SK-N-SH (cell line): ENCODE measurements around the gene ZNF585A. TPM values are rescaled to one million over a fixed set of nuclear protein-coding genes. Genes with fewer than 3 reads are reported as not detected.
"Not testable (repeated sequence)": the region's sequence is repeated elsewhere in the genome, so short reads cannot be mapped to it uniquely, and the experiment has no call there.

Experiments used
- CTCF ChIA-PET: fragments of 300-600, 350-600 bp; formaldehyde crosslinking; extraction: SDS; loops from one replicate; lab custom pipeline; 2021; lab: Yijun Ruan, JAX
- POLR2A ChIA-PET: fragments of 350-600 bp; sonication (Branson Sonifier 250); formaldehyde crosslinking; extraction: SDS; loops from one replicate; lab custom pipeline; 2020; ENCODE audit warnings: antibody characterized with exemption, inconsistent platforms; lab: Yijun Ruan, JAX
- DNase-seq: peaks from one replicate; pipeline ENCODE4 v3.0.0; 2012
- H2AFZ ChIP-seq: fragments of 200-600 bp; sonication (generic); 2 replicates; pipeline ENCODE4 v1.8.1; 2016; ENCODE audit warnings: antibody characterized with exemption, mild to moderate bottlenecking, low read depth
- H3F3A ChIP-seq: fragments of 200-600 bp; sonication (generic); replicated peaks from 2 replicates; pipeline ENCODE3; 2016; ENCODE audit warnings: antibody characterized with exemption, mild to moderate bottlenecking; ENCODE audit not compliant: insufficient read depth
- H3K27ac ChIP-seq, 2 experiments: fragments of 200-500 bp in 1 of 2; fragments of 200-600 bp in 1 of 2; sonication (Bioruptor generic) in 1 of 2; sonication (generic), shearing (Covaris generic) in 1 of 2; 2 replicates each; pipeline versions ENCODE4 v1.5.1 to v1.6.1; 2014 to 2016; ENCODE audit warnings: low read depth in 2 of 2, inconsistent platforms in 1 of 2, low read length in 1 of 2, mild to moderate bottlenecking in 1 of 2, mixed read lengths in 1 of 2
- H3K27me3 ChIP-seq: fragments of 200-600 bp; sonication (generic), shearing (Covaris generic); 2 replicates; pipeline ENCODE4 v1.6.1; 2016; ENCODE audit warnings: mixed run types; ENCODE audit not compliant: insufficient read depth
- H3K36me3 ChIP-seq, 2 experiments: fragments of 200-500 bp in 1 of 2; fragments of 200-600 bp in 1 of 2; sonication (Bioruptor generic) in 1 of 2; sonication (generic) in 1 of 2; replicated peaks in 1 of 2; 2 replicates each; pipeline versions ENCODE3 to v1.5.1; 2014 to 2016; ENCODE audit warnings: low read length in 1 of 2, mild to moderate bottlenecking in 1 of 2; ENCODE audit not compliant: insufficient read depth in 2 of 2, control insufficient read depth in 1 of 2
- H3K4me1 ChIP-seq, 2 experiments: fragments of 200-500 bp in 1 of 2; fragments of 200-600 bp in 1 of 2; sonication (Bioruptor generic) in 1 of 2; sonication (generic), shearing (Covaris generic) in 1 of 2; 2 replicates each; pipeline versions ENCODE4 v1.5.1 to v1.6.1; 2014 to 2016; ENCODE audit warnings: low read depth in 1 of 2, low read length in 1 of 2, mixed run types in 1 of 2; ENCODE audit not compliant: insufficient read depth in 2 of 2, control insufficient read depth in 1 of 2
- H3K4me2 ChIP-seq: fragments of 200-600 bp; sonication (generic), shearing (Covaris generic); 2 replicates; pipeline ENCODE4 v1.6.1; 2017; ENCODE audit warnings: mixed run types
- H3K4me3 ChIP-seq, 2 experiments: fragments of 200-500 bp in 1 of 2; fragments of 200-600 bp in 1 of 2; sonication (Bioruptor generic) in 1 of 2; sonication (generic), shearing (Covaris generic) in 1 of 2; 2 replicates each; pipeline versions ENCODE4 v1.5.1 to v1.8.1; 2014 to 2016; ENCODE audit warnings: low read depth in 2 of 2, inconsistent platforms in 1 of 2, low read length in 1 of 2, mild to moderate bottlenecking in 1 of 2, mixed read lengths in 1 of 2, moderate library complexity in 1 of 2
- H3K79me2 ChIP-seq: fragments of 200-600 bp; sonication (generic); 2 replicates; pipeline ENCODE4 v1.8.1; 2017; ENCODE audit warnings: mild to moderate bottlenecking; ENCODE audit not compliant: insufficient read depth
- H3K9ac ChIP-seq: fragments of 200-600 bp; sonication (generic); 2 replicates; pipeline ENCODE4 v1.6.1; 2017; ENCODE audit warnings: mixed run types
- H3K9me2 ChIP-seq: fragments of 200-600 bp; sonication (generic); 2 replicates; pipeline ENCODE4 v1.6.1; 2017; ENCODE audit warnings: mixed run types
- H3K9me3 ChIP-seq: fragments of 200-600 bp; sonication (generic); 2 replicates; pipeline ENCODE4 v1.6.1; 2017; ENCODE audit warnings: mixed run types, mild to moderate bottlenecking, moderate library complexity
- H4K20me1 ChIP-seq: fragments of 200-600 bp; sonication (generic); 2 replicates; pipeline ENCODE4 v1.6.1; 2017; ENCODE audit warnings: mild to moderate bottlenecking, mixed run types; ENCODE audit not compliant: insufficient read depth
- CTCF ChIP-seq: fragments of 200-600 bp; sonication (generic); IDR thresholded peaks from 2 replicates; pipeline ENCODE4 v1.6.1; 2017; ENCODE audit warnings: antibody characterized with exemption, mild to moderate bottlenecking, moderate library complexity
- MXI1 ChIP-seq: IDR thresholded peaks from 2 replicates; pipeline ENCODE4 v1.6.1; 2012; ENCODE audit warnings: mild to moderate bottlenecking, low read depth, low read length, improper control_type of control experiment
- POLR2AphosphoS5 ChIP-seq: IDR thresholded peaks from 2 replicates; pipeline ENCODE4 v1.6.1; 2012; ENCODE audit warnings: low read depth, low read length
- TAF1 ChIP-seq: IDR thresholded peaks from 2 replicates; pipeline ENCODE4 v1.6.1; 2012; ENCODE audit warnings: low read depth, mild to moderate bottlenecking, low read length, moderate library complexity, borderline replicate concordance
- WGBS: methylation state at CpG from one replicate; pipeline ENCODE4 v1.1.6; 2017; ENCODE audit warnings: low lambda C conversion rate; 5-methylcytosine and 5-hydroxymethylcytosine counted together
- polyA plus RNA-seq, 3 experiments: library from polyadenylated mRNA; depleted of rRNA; stranded (reverse); fragments of >200 nt; gene quantifications; 2 replicates each; pipeline ENCODE4 v1.2.3, GENCODE V29; 2012
- TF ChIP-seq, protein P1 (sequence below): fragments of 150-350 bp; IDR thresholded peaks from 2 replicates; pipeline ENCODE4 v1.6.1; 2017; ENCODE audit warnings: antibody characterized with exemption, low read length, low read depth, borderline replicate concordance
- TF ChIP-seq, protein P2 (sequence below): fragments of 150-350 bp; IDR thresholded peaks from 2 replicates; pipeline ENCODE4 v1.6.1; 2016; ENCODE audit warnings: mild to moderate bottlenecking, low read depth, low read length

Gene ZNF585A
- polyA plus RNA-seq, 1 of the 3 experiments (the other 2 are of a cell fraction): 9.8 TPM

- H3K4me1 ChIP-seq: no peaks in the 10 kb centered on the region
- H3K79me2 ChIP-seq: no peaks in the 10 kb centered on the region; the same call in 1 of the 2 replicates
- no peak for DNase-seq
- no peak overlapping the region for H2AFZ ChIP-seq
- H4K20me1 ChIP-seq: no peaks in the 10 kb centered on the region
- no peaks in the 10 kb centered on the region for H3K27me3 ChIP-seq
- H3K4me2 ChIP-seq: no peak overlapping the region
- peaks cover 13 to 36% of the 10 kb centered on the region in 2 experiments for H3K36me3 ChIP-seq
- ChIA-PET CTCF (no interaction called here), POLR2A (no interaction called here)
- no peaks in the 10 kb centered on the region for H3F3A ChIP-seq
- no peak overlapping the region for H3K9ac ChIP-seq
- peak overlapping the region in 1 of 2 experiments; percentile 0; a peak in 1 of 4 replicates for H3K4me3 ChIP-seq
- no peak overlapping the region for H3K27ac ChIP-seq
- peaks cover 28% of the 10 kb centered on the region for H3K9me3 ChIP-seq
- 94% methylated on average over 9 of the region's 9 CpGs for WGBS
- TF ChIP-seq MXI1 (no peak), CTCF (peak; percentile 42), POLR2AphosphoS5 (no peak), TAF1 (no peak)
- TF ChIP-seq, protein P1, sequence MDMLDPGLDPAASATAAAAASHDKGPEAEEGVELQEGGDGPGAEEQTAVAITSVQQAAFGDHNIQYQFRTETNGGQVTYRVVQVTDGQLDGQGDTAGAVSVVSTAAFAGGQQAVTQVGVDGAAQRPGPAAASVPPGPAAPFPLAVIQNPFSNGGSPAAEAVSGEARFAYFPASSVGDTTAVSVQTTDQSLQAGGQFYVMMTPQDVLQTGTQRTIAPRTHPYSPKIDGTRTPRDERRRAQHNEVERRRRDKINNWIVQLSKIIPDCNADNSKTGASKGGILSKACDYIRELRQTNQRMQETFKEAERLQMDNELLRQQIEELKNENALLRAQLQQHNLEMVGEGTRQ: no peak
- TF ChIP-seq, protein P2, sequence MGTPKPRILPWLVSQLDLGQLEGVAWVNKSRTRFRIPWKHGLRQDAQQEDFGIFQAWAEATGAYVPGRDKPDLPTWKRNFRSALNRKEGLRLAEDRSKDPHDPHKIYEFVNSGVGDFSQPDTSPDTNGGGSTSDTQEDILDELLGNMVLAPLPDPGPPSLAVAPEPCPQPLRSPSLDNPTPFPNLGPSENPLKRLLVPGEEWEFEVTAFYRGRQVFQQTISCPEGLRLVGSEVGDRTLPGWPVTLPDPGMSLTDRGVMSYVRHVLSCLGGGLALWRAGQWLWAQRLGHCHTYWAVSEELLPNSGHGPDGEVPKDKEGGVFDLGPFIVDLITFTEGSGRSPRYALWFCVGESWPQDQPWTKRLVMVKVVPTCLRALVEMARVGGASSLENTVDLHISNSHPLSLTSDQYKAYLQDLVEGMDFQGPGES: no peak
- no peaks in the 10 kb centered on the region for H3K9me2 ChIP-seq
Observed at GRCh38 chr19:37114001-37114400, 58.5 kb downstream of the ZNF585A start.

- H3K9ac ChIP-seq, H3F3A ChIP-seq, DNase-seq, H2AFZ ChIP-seq, CTCF ChIA-PET, H3K4me3 ChIP-seq, H3K27me3 ChIP-seq, H3K9me2 ChIP-seq, H3K27ac ChIP-seq, H3K4me2 ChIP-seq, H3K4me1 ChIP-seq, H4K20me1 ChIP-seq, POLR2A ChIA-PET, H3K79me2 ChIP-seq: not testable (repeated sequence)
- 78% methylated on average over 7 of the region's 7 CpGs for WGBS
- peaks cover 28% of the 10 kb centered on the region for H3K9me3 ChIP-seq
- peak; percentile 32; the same call in 1 of the 2 replicates for TF ChIP-seq CTCF
- peaks cover 22 to 54% of the 10 kb centered on the region in 2 experiments for H3K36me3 ChIP-seq
Observed at GRCh38 chr19:37111753-37112152, 60.7 kb downstream of the ZNF585A start.

DNA sequence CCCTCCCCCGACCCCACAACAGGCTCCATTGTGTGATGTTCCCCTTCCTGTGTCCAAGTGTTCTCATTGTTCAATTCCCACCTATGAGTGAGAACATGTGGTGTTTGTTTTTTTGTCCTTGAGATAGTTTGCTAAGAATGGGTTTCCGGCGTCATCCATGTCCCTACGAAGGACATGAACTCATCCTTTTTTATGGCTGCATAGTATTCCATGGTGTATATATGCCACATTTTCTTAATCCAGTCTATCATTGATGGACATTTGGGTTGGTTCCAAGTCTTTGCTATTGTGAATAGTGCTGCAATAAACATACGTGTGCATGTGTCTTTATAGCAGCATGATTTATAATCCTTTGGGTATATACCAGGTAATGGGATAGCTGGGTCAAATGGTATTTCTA lies 68.4 kb downstream of the ZNF585A start:
- H3K4me3 ChIP-seq, POLR2A ChIA-PET, H3K27me3 ChIP-seq, H3F3A ChIP-seq, CTCF ChIA-PET, H3K79me2 ChIP-seq, H3K4me1 ChIP-seq, DNase-seq, H3K9ac ChIP-seq, H3K4me2 ChIP-seq, H3K9me3 ChIP-seq, H3K9me2 ChIP-seq, H2AFZ ChIP-seq, H3K27ac ChIP-seq, H4K20me1 ChIP-seq: not testable (repeated sequence)
- peaks cover 22 to 50% of the 10 kb centered on the region in 2 experiments for H3K36me3 ChIP-seq
- 90% methylated on average over 5 of the region's 5 CpGs for WGBS
